Measurements from ENCODE around the gene MICB.

Gene MICB

DNA sequence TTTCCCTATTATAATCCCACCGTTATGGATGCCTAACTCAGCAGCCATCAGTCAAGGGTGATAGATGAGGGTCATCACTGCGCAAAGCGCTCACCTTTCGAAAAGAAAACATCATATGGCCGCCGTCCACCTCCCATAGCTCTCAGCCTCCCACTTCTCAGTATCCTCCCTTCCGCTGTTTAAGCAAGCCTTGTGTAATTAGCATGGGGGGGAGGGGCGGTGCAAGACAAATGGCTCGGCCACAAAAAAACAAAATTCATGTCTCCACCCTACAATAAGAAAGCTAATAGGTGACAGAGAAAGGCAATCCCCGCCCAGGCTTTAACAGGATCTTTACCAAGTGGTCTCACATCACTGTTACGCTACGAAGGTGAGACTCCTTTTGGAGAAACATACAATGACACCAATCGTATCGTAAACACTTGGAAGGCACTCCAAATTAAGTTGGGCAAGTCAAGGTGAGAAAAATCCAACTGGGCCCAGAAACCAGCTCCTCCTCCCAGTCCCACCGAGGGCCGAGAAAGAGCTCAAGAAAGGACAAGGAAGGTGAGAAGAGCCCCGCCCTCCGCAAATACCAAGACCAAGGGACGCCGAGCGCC is 43.2 kb downstream of the MICB start:
- peak; percentile 43 for DNase-seq (ENCODE audit: low read depth)

DNA sequence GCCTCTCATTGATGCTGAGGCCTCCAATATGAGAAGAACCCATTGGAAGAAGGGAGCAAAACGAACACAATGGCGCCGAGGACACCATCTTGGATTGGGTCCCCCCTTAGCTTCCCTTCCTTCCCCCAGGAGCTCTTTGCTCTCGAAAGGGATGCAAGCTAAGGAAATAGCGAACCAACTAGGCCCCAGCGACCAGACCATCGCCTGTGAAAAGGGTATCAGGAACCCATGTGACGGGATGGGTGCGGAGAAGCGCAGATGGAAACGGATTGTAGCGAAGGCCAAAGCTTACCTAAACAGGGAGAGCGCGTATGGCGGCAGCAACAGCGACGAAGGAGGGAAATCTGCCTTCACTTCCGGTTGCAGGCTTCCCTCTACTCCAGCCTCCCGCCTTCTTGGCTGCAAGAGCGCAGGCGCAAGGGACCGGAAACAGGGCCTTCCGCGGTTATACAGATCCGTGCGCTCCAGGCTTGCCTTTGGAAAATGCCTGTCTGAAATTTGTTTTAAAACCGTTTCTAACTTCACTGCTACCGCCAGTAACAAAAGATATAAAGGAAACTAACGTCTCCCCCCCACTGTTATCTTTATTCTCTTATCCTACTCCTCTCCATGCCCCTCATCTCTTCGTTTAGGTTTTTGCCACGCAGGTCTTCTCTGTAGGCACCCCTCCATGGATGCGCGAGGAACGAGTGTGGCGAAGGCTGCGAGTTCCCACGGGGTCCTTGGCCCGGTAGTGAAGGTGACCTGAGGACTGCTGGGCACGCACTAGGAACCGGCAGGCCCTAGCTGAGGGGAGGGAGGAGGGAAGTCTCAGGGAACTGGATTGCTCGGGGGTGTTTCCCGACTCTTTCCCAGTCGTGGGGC is 43.9 kb downstream of the MICB start, which contains the start of gene DDX39B:
Gene DDX39B, minus strand, starts transcription at position 346 of the 864 bp plus-strand sequence. CDS start 1,471 bp downstream, outside the sequence.
- peak; percentile 89 for DNase-seq (ENCODE audit: low read depth)

DNA sequence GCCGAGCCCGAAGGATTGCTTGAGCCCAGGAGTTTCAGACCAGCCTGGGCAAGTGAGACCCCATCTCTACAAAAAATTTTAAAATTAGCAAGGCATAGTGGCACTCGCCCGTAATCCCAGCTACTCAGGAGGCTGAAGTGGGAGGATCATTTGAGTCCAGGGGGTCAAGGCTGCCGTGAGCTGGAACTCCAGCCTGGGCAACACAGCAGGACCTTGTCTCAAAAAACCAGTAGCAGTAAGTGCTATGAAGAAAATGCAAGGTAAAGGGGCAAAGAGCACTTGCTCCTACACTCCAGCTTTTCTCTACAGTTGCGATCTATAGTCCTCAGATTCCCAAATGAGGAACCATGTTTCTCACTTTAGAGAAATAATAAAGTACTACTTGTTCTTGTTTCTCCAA is 45.7 kb downstream of the MICB start:
- no peak for DNase-seq (ENCODE audit: low read depth)

DNA sequence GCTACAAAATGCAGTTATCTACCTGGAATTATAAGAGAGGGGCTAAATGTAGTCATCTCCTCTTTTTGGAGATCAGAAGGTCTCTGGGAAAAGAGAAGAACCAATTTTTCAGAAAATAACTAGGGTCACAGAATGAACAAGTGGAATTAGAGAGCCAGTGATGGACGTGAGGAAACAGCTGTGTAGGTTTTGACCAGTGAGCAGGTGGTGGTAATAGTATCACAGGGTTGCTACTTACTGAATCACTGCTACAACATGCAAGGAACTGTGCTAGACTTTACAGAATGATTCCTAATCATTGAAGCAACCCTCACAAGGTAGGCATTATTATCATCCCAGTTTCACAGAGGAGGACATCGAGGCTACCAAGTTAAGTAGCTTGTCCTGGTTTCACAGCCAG is 46.7 kb downstream of the MICB start:
- no peak for DNase-seq (ENCODE audit: low read depth)

DNA sequence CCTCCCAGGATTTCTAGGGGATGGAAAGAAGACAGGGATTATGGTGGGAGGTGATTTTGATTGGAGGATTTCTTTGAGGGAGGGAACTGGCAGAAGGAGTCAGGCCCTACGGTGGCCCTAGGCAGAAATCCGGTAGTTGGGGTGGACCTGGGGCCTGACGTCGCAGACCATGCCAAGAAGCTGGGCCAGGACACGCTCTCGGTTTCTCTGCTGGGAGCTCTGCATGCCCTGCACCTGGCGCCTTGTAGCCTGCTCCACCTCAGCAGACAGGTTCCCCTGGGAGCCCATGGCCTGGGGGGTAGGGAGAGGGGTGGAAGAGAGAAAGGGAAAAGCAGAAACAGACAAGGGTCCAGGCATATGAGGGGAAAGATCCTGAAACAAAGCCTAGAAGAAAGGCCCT is 47.3 kb downstream of the MICB start:
- DNase-seq (ENCODE audit: low read depth), result no peak

DNA sequence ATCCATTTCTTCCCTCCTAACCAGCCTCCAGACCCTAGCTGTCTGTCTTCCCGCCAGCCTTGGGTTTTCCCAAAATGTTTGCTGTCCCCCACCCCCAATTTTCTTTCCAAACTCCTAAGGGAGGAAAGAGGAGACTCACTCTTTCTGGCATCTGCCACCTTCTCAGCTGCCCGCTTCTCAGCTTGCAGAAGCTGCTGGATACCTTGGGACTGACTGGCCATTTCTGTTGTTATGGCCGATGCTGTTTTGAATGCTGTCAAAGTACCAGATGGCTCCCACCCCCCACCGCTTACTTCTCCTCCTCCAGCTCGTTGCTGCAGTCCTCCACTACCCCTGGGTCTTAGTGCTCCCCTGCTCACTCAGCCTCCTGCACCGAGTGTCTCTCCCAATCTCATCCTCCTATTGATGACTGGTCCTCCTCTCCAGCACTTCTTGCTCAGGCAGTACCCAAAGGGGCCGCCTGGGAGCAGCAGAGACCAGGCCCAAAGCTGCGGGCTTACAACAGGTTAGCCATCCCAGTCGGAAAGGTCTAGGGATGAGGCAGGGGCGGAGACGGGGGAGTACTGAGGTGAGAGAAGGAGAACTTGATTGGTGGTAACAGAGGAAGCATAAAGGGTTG is 48.5 kb downstream of the MICB start, which contains the start of gene ATP6V1G2:
Gene ATP6V1G2, minus strand, starts transcription at position 270 of the 619 bp plus-strand sequence. Its CDS starts 49 bp downstream, at position 221.
- DNase-seq (ENCODE audit: low read depth), result peak; percentile 88

DNA sequence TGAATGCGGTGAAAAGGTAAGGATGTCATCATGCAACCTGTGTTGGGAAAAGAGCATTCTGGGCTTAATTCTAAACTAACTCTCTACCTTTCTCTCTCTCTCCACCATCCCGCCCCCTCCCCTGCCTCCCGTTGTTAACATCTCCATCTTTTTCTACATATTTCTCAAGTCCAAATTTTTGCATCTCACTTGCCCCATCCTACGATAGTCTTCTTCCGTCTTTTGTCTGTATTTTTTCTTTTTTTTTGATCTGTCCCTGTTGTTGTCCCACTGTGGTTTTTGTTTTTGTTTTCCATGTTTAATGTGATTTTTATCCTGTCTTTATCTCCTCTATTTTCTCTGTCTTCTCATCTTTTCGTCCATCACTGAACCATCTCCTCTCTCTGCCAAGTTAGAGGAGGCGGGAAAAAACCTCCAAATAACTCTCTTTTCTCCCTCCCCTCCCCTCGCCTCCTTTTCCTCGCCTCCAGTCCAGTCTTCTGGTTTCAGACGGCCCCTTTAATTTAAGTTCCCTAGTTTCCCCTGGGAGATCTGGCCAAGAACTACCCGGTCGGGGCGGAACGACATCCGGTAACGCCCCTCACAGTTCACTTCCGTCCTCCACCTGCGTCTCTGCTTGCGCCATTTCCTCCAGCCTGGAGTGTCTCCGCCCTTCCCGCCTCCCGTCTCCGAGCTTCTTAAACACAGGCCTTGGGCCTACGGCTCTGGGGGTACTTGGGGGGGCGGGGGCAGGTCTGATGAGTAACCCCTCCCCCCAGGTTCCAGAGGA is 49.2 kb downstream of the MICB start, which contains the start of gene NFKBIL1:
Gene NFKBIL1, plus strand, starts transcription at position 651 of the 769 bp plus-strand sequence. Its CDS starts 87 bp downstream, at position 738.
- DNase-seq (ENCODE audit: low read depth), result peak; percentile 90

DNA sequence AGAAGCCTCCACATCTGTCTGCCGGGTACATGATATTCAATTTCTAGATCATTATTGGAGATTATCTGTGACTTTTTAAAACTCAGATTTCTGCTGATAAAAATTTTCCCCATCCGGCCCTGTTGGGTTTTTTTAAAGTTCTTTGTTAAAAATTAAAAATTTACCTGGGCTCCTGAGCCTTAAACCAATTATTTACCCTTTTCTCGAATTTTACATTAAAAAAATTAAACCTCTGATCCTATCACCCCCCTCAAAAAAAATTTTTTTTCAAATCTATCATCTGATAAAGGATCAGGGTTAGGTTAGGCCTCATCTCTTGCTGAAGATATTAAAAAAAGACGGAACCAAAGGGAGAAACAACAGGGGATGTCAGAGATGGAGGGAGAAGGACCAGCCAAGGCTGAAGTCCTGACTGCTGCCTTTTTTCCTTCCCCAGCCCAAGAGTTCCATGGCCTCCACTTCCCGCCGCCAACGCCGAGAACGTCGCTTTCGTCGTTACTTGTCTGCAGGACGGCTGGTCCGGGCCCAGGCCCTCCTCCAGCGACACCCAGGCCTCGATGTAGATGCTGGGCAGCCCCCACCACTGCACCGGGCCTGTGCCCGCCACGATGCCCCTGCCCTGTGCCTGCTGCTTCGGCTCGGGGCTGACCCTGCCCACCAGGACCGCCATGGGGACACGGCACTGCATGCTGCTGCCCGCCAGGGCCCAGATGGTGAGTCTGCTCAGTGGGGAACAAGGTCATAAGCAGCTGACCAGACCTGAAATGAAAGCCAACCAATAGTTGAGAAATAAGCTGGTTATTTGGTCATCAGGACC is 50.0 kb downstream of the MICB start:
- no peak for DNase-seq (ENCODE audit: low read depth)

DNA sequence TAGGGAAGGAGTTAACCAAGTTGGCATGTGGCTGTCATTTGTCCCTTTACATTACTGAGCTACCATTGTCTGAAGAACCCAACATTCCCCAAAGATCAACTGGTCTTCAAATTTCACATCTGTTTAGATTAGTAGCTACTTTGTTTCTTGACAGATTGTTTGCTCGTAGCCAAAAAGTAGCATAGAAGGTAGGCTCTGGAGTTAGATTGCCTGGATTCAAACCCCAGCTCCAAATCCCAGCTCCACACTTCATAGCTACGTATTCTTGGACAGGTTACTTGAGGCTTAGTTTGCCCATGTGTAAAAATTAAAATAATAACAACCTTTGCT is 50.6 kb downstream of the MICB start:
- DNase-seq (ENCODE audit: low read depth), result no peak

DNA sequence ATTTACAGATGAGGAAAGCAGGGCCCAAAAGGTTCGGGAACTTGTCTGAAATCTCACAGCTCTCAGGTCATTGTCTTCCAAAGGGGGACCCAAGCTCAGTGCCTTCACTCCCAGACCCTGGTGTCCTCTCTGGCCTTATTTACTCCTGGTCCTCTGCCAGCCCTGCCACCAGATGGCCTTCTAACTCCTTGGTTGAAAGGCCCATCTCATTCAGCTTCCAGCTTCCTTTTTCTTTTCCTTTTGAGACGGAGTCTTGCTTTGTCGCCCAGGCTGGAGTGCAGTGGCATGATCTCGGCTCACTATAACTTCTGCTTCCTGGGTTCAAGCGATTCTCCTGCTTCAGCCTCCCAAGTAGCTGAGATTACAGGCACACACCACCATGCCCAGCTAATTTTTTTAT is 53.4 kb downstream of the MICB start:
- DNase-seq (ENCODE audit: low read depth), result peak; percentile 51

DNA sequence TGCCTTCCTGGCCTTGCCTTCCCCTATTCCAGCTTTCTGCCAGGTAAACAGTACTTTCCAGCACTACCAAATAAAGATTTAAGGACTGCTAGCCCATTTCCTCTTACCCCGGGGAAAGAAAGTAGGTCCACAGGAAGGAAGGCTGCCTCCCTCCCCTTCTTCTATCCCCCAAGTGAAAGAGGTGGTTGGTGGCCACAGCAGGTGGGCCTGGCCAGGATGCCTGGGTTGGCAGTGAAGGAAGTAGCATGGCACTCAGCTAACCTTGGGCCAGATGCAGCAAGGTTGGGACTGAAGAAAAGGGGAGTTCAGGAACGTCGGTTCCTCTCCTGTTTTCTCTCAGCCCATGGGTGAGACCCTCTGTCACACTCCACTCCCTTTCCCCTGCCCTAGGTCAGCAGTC is 58.4 kb downstream of the MICB start:
- no peak for DNase-seq (ENCODE audit: low read depth)

DNA sequence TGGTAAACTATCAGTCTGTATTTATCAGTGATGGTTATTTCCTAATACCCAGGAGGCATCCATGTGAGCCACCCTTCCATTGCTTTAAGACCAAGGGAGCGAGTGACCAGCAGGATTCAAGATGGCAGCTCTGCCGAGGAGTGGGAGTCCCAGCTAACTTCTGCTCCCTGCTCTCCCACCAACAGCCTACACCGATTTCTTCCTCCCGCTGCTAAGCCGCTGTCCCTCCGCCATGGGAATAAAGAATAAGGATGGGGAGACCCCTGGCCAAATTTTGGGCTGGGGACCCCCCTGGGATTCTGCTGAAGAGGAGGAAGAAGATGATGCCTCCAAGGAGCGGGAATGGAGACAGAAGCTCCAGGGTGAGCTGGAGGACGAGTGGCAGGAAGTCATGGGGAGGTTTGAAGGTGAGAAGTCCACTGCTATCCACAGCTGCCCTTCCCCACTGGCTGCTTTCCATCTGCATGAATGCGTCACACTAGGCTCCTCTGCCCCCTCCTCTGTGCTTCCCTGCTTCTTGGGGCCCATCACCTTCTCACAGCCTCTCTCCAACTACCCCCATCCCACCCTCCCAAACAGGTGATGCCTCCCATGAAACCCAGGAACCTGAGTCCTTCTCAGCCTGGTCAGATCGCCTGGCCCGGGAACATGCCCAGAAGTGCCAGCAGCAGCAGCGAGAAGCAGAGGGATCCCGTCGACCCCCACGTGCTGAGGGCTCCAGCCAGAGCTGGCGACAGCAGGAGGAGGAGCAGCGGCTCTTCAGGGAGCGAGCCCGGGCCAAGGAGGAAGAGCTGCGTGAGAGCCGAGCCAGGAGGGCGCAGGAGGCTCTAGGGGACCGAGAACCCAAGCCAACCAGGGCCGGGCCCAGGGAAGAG is 59.7 kb downstream of the MICB start:
- DNase-seq (ENCODE audit: low read depth), result no peak

DNA sequence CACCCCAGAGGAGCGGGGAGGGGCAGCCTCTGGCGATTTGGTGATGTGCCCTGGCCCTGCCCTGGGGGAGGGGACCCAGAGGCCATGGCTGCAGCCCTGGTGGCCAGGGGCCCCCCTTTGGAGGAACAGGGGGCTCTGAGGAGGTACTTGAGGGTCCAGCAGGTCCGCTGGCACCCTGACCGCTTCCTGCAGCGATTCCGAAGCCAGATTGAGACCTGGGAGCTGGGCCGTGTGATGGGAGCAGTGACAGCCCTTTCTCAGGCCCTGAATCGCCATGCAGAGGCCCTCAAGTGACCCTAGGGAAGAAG is 60.3 kb downstream of the MICB start:
- no peak for DNase-seq (ENCODE audit: low read depth)

DNA sequence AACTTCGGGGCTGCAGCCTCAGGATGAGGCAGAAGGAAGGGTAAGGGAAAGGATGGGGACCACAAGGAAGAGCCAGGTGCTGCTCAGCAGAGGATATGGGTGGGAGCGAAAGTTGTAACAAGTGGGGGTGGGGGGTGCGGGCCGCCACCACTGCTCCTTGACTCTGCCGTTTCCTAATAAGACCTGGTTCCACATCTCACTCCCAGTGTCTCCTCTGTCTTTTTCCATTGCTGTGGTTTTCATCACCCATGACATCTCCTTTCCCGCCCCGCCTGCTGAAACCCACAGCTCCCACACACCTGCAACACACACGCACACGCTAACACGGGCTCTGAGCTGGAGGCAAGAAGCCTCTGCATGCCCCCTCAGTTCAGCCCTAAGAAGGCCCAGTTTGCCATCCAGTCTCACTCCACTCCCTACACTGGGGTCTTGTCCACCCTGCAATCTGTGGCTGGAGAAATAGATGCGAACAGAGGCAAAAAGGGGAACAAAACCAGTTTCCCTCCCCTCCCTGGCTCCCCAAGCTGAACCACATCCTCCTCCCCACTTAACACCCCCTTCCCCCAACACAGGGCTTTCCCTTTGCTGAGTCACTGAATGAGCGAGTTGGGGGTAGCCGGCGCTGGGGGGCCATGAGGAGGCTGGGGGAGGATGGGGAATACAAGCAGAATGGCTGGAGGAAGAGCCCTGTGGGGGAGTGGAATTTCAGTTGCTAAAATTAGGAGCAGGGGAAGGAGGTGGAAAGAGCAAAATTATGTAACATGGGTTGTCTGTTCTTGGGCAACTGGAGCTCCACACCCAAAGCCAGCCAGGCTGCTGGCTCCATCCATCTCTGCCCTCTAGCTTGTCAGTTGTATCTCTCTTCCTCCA is 60.9 kb downstream of the MICB start:
- DNase-seq (ENCODE audit: low read depth), result peak; percentile 63

DNA sequence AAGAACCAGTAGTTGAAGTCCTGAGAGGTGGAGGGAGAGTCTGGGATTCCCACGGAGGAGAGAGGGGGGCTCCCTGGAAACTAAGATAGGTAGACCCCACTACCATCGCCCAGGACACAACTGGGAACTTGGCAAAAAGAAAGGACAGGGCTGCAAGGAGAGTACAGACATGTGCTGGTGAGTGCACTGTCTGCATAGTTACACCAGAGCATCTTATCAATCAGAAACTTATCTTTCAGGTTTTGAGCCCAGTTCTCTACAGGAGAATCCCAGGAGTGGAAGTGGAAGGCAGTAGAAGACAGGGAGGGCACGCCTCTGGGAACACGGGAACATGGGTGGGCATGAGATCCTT is 61.6 kb downstream of the MICB start:
- DNase-seq (ENCODE audit: low read depth), result no peak

DNA sequence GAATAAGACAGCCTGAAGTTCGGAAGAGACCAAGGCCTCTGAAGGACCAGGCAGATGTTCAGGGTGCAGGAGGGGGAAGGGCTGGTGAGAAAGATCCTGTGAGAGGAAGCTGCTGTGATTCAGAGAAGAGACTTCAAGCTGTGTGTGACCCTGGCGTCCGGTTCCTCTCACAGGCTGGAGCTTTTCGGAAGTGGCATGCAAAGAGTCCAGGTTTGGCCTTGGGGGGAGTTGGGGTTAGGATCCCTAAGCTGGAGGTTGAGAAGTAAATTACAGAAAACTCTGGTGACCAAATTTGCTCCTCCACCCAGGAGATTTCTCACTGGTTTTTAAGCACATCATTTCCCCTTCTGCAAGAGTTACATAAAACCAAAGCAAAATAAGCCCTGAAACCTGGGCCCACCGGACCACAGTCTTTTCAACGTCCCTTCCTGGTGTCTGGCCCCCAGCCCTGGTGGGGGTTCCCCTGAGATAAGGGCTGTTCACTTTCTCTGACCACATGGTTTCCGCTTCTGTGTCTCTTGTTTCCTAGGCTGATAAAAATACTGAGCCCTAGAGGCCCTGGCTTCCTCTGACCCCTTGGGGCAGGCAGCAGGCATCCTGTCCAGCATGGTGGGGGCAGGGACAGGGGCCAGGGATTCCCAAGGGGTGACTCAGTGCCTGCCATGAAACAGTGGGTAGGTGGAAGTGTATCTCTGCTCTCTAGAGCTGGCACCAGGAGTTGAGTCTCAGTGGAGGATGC is 62.2 kb downstream of the MICB start:
- no peak for DNase-seq (ENCODE audit: low read depth)

DNA sequence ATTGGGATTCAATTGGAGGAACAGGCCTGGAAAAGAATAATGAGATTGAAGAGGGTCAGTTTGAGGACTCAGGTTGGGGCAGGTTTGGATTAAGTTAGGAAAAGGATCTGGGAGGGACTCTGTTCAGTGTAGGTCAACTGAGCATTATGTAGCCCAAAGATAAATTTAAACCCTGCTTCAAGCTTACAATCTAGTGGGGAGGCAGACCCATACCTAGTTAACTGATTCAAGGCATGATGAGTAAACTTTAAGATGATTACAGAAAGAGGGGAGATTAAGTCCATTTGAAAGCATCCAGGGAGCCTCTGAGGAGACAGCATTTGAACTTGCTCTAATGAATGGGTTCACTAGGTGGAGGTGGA is 62.7 kb downstream of the MICB start:
- DNase-seq (ENCODE audit: low read depth), result no peak
